GM19452 (cell line): ENCODE measurements around the gene PCDH17.

Experiments used
- ATAC-seq: cut with Tn5 transposase; IDR thresholded peaks from one replicate; pipeline ENCODE4 v1.9.1; 2021; ENCODE audit not compliant: unreplicated experiment

Gene PCDH17

GRCh38 chr13:57633950-57634838 lies 2.6 kb downstream of the PCDH17 start:
- no peak for ATAC-seq

- no peak for ATAC-seq
These were observed 3.3 kb downstream of the PCDH17 start for GRCh38 chr13:57634839-57635165.

- ATAC-seq: no peak
These were observed 4.1 kb downstream of the PCDH17 start for GRCh38 chr13:57635541-57636085.

GRCh38 chr13:57636816-57637215 lies 5.3 kb downstream of the PCDH17 start:
- no peak for ATAC-seq

GRCh38 chr13:57637515-57637914 lies 6.0 kb downstream of the PCDH17 start:
- ATAC-seq: no peak

- ATAC-seq: no peak
These were observed 6.8 kb downstream of the PCDH17 start for GRCh38 chr13:57638186-57638890.

- no peak for ATAC-seq
These were observed 9.1 kb downstream of the PCDH17 start for GRCh38 chr13:57640607-57641006.

GRCh38 chr13:57641051-57641450 lies 9.5 kb downstream of the PCDH17 start:
- ATAC-seq: no peak

- no peak for ATAC-seq
These were observed 12.6 kb downstream of the PCDH17 start for GRCh38 chr13:57644106-57644505.

GRCh38 chr13:57653229-57653989 lies 21.9 kb downstream of the PCDH17 start:
- no peak for ATAC-seq

- no peak for ATAC-seq
These were observed 33.9 kb downstream of the PCDH17 start for GRCh38 chr13:57665481-57665880.

GRCh38 chr13:57666131-57666953 lies 34.8 kb downstream of the PCDH17 start:
- ATAC-seq: no peak

GRCh38 chr13:57672168-57672567 lies 40.6 kb downstream of the PCDH17 start:
- ATAC-seq: no peak

- ATAC-seq: no peak
These were observed 41.7 kb downstream of the PCDH17 start for GRCh38 chr13:57673197-57673596.

GRCh38 chr13:57675526-57675925 lies 44.0 kb downstream of the PCDH17 start:
- no peak for ATAC-seq

GRCh38 chr13:57680609-57681008 lies 49.1 kb downstream of the PCDH17 start:
- ATAC-seq: no peak

- no peak for ATAC-seq
These were observed 50.7 kb downstream of the PCDH17 start for GRCh38 chr13:57682128-57682716.

- no peak for ATAC-seq
These were observed 67.3 kb downstream of the PCDH17 start for GRCh38 chr13:57698851-57699250.

GRCh38 chr13:57704031-57704430 lies 72.5 kb downstream of the PCDH17 start:
- ATAC-seq: no peak

GRCh38 chr13:57716295-57716694 lies 84.8 kb downstream of the PCDH17 start:
- ATAC-seq: no peak
